Heart left ventricle (tissue), 13 donors: ENCODE results near the gene CHID1.

Experiments
- CTCF ChIP-seq, 12 donors: fragments of 200-600 bp; sonication (generic) in 4 of 12; IDR thresholded peaks; one replicate each; pipeline versions ENCODE4 v1.5.0 to v1.8.0; 2018 to 2022; ENCODE audit warnings: antibody characterized with exemption in 12 of 12, mild to moderate bottlenecking in 5 of 12
- POLR2A ChIP-seq, 2 donors: fragments of 450-650 bp; IDR thresholded peaks; one replicate each; pipeline ENCODE4 v1.6.1; 2017; ENCODE audit warnings: antibody characterized with exemption in 2 of 2, mild to moderate bottlenecking in 2 of 2, moderate library complexity in 2 of 2
- donor health status: ischemic (EF 13 %, LVEDD 7.1; RV severe dilation, severe dysfunction).
- donor health status: DM: no; HTN: yes; CAD: no.
- donor health status: DM: no; HTN: no; CAD: no.
- donor health status: ischemic (EF 25% LVEDD 6.9; RV normal size, moderate dysfunction).
- donor health status: ischemic (EF 25% LVEDD 5.7; RV mildly dilated, moderate dysfunction).
- donor health status: ischemic (EF 35%, LVEDD 5.7; RV mildly dilated, moderate dysfunction).
- donor health status: nonischemic (EF 11% LVEDD 7.7; RV severe dilation, severe dysfunction).
- donor health status: DM: yes; HTN: yes; CAD: no.
- donor health status: PGD.
- donor health status: ischemic (EF 29% LVEDD 5.4; RV normal size, mild dysfunction).
- donor health status: nonischemic (EF 23%, LVEDD 6.1; RV moderate dilation, normal function).

GRCh38 chr11:845872-846495 is 64.6 kb downstream of the CHID1 start:
- TF ChIP-seq POLR2A (IDR thresholded peaks at IDR 0.05), result no peak
- TF ChIP-seq CTCF (IDR thresholded peaks at IDR 0.05), result no peak
